ENCODE results near the gene NHERF1. TPM values are rescaled to one million over a fixed set of nuclear protein-coding genes. Genes with fewer than 3 reads are reported as not detected.
A peak's percentile ranks its signal among the peaks of the same experiment; 100 is the strongest.

Gene NHERF1
- total RNA-seq, 2 experiments from 2014 or later, result 68.4 to 72.4 TPM

- DNase-seq, result no peak
- no peaks in the 10 kb centered on the region for H3K27me3 Mint-ChIP-seq
- no peak overlapping the region for H3K4me3 Mint-ChIP-seq
- no peaks in the 10 kb centered on the region for H3K9me3 Mint-ChIP-seq
- intact Hi-C loops (cut with DNase I, micrococcal nuclease), result no loop called here
- no peaks in the 10 kb centered on the region for H3K27me3 ChIP-seq (ENCODE audit: control insufficient read depth in 1 of 2, insufficient read depth in 2 of 2, low read length in 2 of 2)
- CTCF ChIA-PET, result no interaction called here
- no peak overlapping the region for H3K27ac ChIP-seq (ENCODE audit: low read depth in 1 of 2, low read length in 2 of 2)
- H3K36me3 Mint-ChIP-seq (ENCODE audit: low read depth), result peaks cover 49% of the 10 kb centered on the region
- H3K4me1 Mint-ChIP-seq (ENCODE audit: low read depth), result no peaks in the 10 kb centered on the region
- H3K27ac Mint-ChIP-seq, result no peak overlapping the region
- H3K4me1 ChIP-seq (ENCODE audit: insufficient read depth, low read length), result no peaks in the 10 kb centered on the region
- H3K36me3 ChIP-seq (ENCODE audit: insufficient read depth, low read length), result peaks cover 42% of the 10 kb centered on the region
- TF ChIP-seq CTCF (IDR thresholded peaks at IDR 0.05), result no peak
- no peak for ATAC-seq (ENCODE audit: poor library complexity)
- no peaks in the 10 kb centered on the region for H3K9me3 ChIP-seq (ENCODE audit: control insufficient read depth in 1 of 2, insufficient read depth in 1 of 2, low read length in 2 of 2)
- H3K4me3 ChIP-seq (ENCODE audit: low read length), result no peak overlapping the region
- POLR2A ChIA-PET, result no interaction called here
Observed at GRCh38 chr17:74810699-74811485, 62.5 kb downstream of the NHERF1 start.

DNA sequence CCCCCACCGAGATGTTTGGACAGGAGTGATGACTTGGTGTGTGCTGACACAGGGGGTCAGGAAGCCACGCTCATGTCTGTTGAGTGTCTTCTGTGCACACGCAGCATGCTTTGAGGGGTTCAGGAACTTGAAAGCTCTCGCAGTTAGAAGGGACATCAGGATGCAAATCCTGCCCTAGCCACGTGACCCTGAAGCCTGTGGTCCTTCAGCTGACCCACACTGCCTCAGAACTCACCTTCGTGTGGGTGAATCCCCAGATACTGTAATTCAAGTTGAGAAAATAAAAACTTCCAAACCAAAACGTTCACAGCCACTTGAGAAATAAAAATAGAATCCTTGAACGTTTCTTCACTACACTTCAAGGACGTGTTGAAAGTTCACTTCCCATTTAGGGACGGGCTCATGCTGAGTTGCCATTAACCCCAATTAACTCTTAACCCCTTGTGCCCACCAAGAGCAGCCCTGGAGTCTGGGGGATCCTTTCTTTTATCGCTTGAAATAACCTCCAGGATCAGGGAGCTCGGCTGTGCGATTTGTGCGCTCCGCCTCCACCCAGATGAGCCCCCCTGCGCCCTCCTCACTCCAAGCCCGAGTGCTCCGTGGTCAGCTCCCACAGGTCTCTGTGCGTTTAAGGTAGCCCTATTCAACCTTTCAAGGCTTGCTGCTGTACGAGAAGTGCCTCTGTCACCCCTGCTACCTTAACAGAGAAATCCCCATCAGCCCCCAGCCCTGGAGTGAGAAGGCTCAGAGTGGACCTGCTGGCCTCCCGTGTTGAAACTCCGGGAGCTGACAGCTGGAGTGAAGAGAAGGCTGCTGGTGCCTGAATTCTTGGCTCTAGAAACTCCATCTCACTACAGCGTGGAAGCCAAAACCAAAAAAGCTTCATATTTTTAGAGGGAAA, 63.9 kb downstream of the NHERF1 start:
- no peak overlapping the region for H3K4me3 ChIP-seq (ENCODE audit: low read length)
- H3K4me1 ChIP-seq (ENCODE audit: insufficient read depth, low read length), result no peaks in the 10 kb centered on the region
- Mint-ChIP-seq H3K4me1 (ENCODE audit: low read depth) (no peaks in the 10 kb centered on the region), H3K9me3 (no peaks in the 10 kb centered on the region), H3K27ac (no peak overlapping the region), H3K4me3 (no peak overlapping the region), H3K36me3 (ENCODE audit: low read depth) (peaks cover 46% of the 10 kb centered on the region), H3K27me3 (no peaks in the 10 kb centered on the region)
- intact Hi-C loops (cut with DNase I, micrococcal nuclease), result no loop called here
- H3K27ac ChIP-seq (ENCODE audit: low read depth in 1 of 2, low read length in 2 of 2), result no peak overlapping the region
- no peak for TF ChIP-seq CTCF (IDR thresholded peaks at IDR 0.05)
- no peaks in the 10 kb centered on the region for H3K27me3 ChIP-seq (ENCODE audit: control insufficient read depth in 1 of 2, insufficient read depth in 2 of 2, low read length in 2 of 2)
- ChIA-PET POLR2A (no interaction called here), CTCF (no interaction called here)
- ATAC-seq (ENCODE audit: poor library complexity) (no peak), DNase-seq (no peak)
- no peaks in the 10 kb centered on the region for H3K9me3 ChIP-seq (ENCODE audit: control insufficient read depth in 1 of 2, insufficient read depth in 1 of 2, low read length in 2 of 2)
- H3K36me3 ChIP-seq (ENCODE audit: insufficient read depth, low read length), result peaks cover 42% of the 10 kb centered on the region

GRCh38 chr17:74814453-74814852, 66.0 kb downstream of the NHERF1 start:
- no peak overlapping the region for H3K4me3 ChIP-seq (ENCODE audit: low read length)
- H3K36me3 ChIP-seq (ENCODE audit: insufficient read depth, low read length), result peaks cover 45% of the 10 kb centered on the region
- CTCF ChIA-PET, result no interaction called here
- Mint-ChIP-seq H3K4me1 (ENCODE audit: low read depth) (no peaks in the 10 kb centered on the region), H3K27ac (no peak overlapping the region), H3K4me3 (no peak overlapping the region), H3K36me3 (ENCODE audit: low read depth) (peaks cover 65% of the 10 kb centered on the region), H3K27me3 (no peaks in the 10 kb centered on the region), H3K9me3 (no peaks in the 10 kb centered on the region)
- no peaks in the 10 kb centered on the region for H3K27me3 ChIP-seq (ENCODE audit: control insufficient read depth in 1 of 2, insufficient read depth in 2 of 2, low read length in 2 of 2)
- intact Hi-C loops (cut with DNase I, micrococcal nuclease), result no loop called here
- no peaks in the 10 kb centered on the region for H3K9me3 ChIP-seq (ENCODE audit: control insufficient read depth in 1 of 2, insufficient read depth in 1 of 2, low read length in 2 of 2)
- no peaks in the 10 kb centered on the region for H3K4me1 ChIP-seq (ENCODE audit: insufficient read depth, low read length)
- DNase-seq, result peak in 5 of 14 experiments; percentile 6 to 37 (median 15)
- no peak for ATAC-seq (ENCODE audit: poor library complexity)
- TF ChIP-seq CTCF (IDR thresholded peaks at IDR 0.05), result no peak
- POLR2A ChIA-PET, result no interaction called here
- H3K27ac ChIP-seq (ENCODE audit: low read depth in 1 of 2, low read length in 2 of 2), result no peak overlapping the region

All from CD4-positive, alpha-beta T cell (primary cell).